SJCRH30 (cell line): ENCODE results near the gene DNAAF9. TPM values are rescaled to one million over a fixed set of nuclear protein-coding genes. Genes with fewer than 3 reads are reported as not detected.

Source experiments
- DNase-seq, 2 experiments: peaks; one replicate each; pipeline ENCODE4 v3.0.0-alpha.2; 2015 to 2020
- H3K27ac ChIP-seq: fragments of 250-450 bp; sonication (Bioruptor Pico); 2 replicates; pipeline ENCODE4 v1.5.1; 2020; ENCODE audit warnings: mild to moderate bottlenecking, moderate library complexity
- H3K27me3 ChIP-seq: fragments of 250-450 bp; sonication (Bioruptor Pico); 2 replicates; pipeline ENCODE4 v1.5.1; 2020; ENCODE audit warnings: mild to moderate bottlenecking, moderate library complexity
- H3K36me3 ChIP-seq: fragments of 250-450 bp; sonication (Bioruptor Pico); 2 replicates; pipeline ENCODE4 v1.5.1; 2020; ENCODE audit warnings: mild to moderate bottlenecking, moderate library complexity
- H3K4me1 ChIP-seq: fragments of 250-450 bp; sonication (Bioruptor Pico); 2 replicates; pipeline ENCODE4 v1.5.1; 2020; ENCODE audit warnings: mild to moderate bottlenecking, moderate library complexity
- H3K4me3 ChIP-seq: fragments of 250-450 bp; sonication (Bioruptor Pico); 2 replicates; pipeline ENCODE4 v1.5.1; 2020; ENCODE audit warnings: mild to moderate bottlenecking, moderate library complexity
- H3K9me3 ChIP-seq: fragments of 250-450 bp; sonication (Bioruptor Pico); replicated peaks from 2 replicates; pipeline ENCODE4 v1.5.1; 2020; ENCODE audit warnings: mild to moderate bottlenecking, moderate library complexity
- total RNA-seq: library from RNA; depleted of rRNA; stranded (reverse); fragments of >200 nt; shearing (Covaris generic); gene quantifications from 2 replicates; pipeline ENCODE4 v1.2.3, GENCODE V29; 2014; rRNA removed

DNAAF9 gene
- total RNA-seq, 1 experiment from 2014 or later = 11.0 TPM

DNA sequence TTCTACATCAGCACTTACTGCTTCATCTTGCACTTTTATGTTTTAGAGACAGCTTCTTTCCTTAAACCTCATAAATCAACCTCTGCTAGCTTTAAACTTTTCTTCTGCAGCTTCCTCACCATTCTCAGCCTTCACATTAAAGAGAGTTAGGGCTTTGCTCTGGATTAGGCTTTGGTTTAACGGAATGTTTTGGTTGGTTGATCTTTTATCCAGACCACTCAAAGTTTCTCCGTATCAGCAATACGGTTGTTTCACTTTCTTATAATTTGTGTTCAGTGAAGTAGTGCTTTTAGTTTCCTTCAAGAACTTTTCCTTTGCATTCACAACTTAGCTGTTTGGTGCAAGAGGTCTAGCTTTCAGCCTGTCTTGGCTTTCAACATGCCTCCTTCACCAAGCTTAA, 40.4 kb downstream of the DNAAF9 start:
- no peaks in the 10 kb centered on the region for H3K4me1 ChIP-seq
- H3K27ac ChIP-seq = no peak overlapping the region
- peaks cover 23% of the 10 kb centered on the region for H3K36me3 ChIP-seq
- no peaks in the 10 kb centered on the region for H3K9me3 ChIP-seq
- no peaks in the 10 kb centered on the region for H3K27me3 ChIP-seq
- no peak overlapping the region for H3K4me3 ChIP-seq
- no peak for DNase-seq

DNA sequence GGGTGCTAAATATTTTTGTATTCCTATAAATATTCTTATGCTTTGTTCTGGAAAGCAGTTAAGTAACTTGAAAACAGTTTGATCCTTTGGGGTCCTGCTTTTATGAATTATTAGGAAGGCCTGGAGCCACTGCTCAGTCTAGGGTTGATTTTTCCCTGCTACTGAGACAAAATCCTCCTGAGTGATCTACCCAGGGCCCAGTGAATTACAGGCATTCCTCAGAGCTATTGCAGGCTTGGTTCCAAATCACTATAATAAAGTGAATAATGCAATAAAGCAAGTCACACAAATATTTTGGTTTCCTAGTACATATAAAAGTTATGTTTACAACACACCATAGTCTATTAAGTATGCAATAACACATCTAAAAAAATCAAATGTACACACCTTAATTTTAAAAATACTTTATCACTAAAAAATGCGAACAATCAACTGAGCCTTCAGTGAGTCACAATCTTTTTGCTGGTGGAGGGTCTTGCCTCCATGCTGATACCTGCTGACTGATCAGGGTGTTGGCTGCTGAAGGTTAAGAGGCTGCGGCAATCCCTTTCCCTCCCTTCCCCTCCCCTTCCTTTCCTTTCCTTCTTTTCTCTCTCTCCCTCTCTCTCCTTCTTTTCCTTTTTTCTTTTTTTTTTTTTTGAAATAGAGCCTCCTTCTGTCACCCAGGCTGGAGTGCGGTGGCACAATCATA, 43.0 kb downstream of the DNAAF9 start:
- H3K9me3 ChIP-seq = no peaks in the 10 kb centered on the region
- no peak for DNase-seq

DNA sequence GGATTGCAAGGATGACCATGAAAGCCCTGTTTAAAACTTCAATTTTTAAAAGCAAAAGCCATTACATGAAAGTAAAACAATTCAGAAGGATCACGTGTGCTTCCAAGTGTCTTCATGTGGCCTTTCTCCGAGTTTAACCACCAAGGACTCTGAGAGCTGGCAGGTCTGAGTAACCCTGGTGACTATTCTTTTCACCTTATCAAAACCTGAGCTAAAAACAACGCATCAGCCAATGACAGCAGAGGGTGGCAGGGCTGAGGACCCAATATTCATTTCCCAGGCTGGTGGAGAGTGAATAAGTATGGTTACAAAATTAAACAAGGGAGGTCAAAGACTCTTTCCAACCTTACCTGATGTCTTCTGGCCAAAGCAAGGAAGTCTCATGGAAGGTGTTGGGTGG, 46.7 kb downstream of the DNAAF9 start:
- no peak for DNase-seq
- Histone ChIP-seq H3K36me3 (peaks cover 3% of the 10 kb centered on the region; the same call in 1 of the 2 replicates), H3K4me1 (no peaks in the 10 kb centered on the region), H3K9me3 (no peaks in the 10 kb centered on the region), H3K27me3 (no peaks in the 10 kb centered on the region), H3K27ac (no peak overlapping the region), H3K4me3 (no peak overlapping the region)

More for the DNA sequence above, 43.0 kb downstream of the DNAAF9 start:
- Histone ChIP-seq H3K27ac (no peak overlapping the region), H3K27me3 (no peaks in the 10 kb centered on the region), H3K36me3 (peaks cover 11% of the 10 kb centered on the region; the same call in 1 of the 2 replicates), H3K4me1 (no peaks in the 10 kb centered on the region), H3K4me3 (no peak overlapping the region)

DNA sequence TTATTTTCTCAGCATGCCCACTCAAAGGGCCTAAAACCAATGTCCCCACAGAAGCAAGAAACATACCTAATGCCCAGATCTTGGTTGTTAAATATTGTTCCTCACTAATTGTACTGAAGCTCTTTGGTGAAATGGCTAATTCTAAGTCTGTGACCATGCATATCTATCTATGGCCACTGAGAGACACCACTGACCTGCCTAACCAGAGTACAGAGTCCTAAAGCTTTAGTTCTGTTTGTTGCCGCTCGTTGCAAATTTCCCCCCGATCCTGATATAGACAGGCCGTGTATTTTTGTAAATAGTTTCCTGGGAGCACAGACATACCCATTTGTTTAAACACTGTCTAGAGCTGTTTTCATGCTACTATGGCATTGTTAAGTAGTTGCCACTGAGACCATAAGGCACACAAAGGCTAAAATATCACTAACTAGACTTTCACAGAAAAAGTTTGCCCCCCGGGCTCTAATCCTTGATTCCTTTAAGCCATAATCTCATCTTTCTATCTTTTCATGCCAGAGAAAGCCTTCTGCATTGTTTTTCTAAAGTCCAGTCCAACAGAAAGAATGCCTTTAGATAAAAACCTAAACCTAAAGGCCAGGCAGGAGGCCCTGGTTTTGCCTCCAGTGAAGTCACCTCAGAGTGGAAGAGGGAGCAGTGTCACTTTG, 48.7 kb downstream of the DNAAF9 start:
- H3K36me3 ChIP-seq = no peaks in the 10 kb centered on the region; the same call in 1 of the 2 replicates
- H3K4me3 ChIP-seq = no peak overlapping the region
- H3K27me3 ChIP-seq = no peaks in the 10 kb centered on the region
- H3K27ac ChIP-seq = no peak overlapping the region
- H3K9me3 ChIP-seq = no peaks in the 10 kb centered on the region
- no peak for DNase-seq
- no peaks in the 10 kb centered on the region for H3K4me1 ChIP-seq

Other genes with a start within 250 kb of the DNAAF9 start
- 20.2 and 21.0 TPM in 2 replicates for gene FASTKD5, start 247.8 kb downstream of the DNAAF9 start, total RNA-seq
- gene UBOX5, start 247.8 kb downstream of the DNAAF9 start, total RNA-seq = 5.2 and 5.8 TPM in 2 replicates
- gene LZTS3, start 234.1 kb downstream of the DNAAF9 start, total RNA-seq = 3.2 and 3.4 TPM in 2 replicates
- 15.5 and 16.4 TPM in 2 replicates for gene DDRGK1, start 203.0 kb downstream of the DNAAF9 start, total RNA-seq
- 46.4 and 46.5 TPM in 2 replicates for gene ITPA, start 198.2 kb downstream of the DNAAF9 start, total RNA-seq
- 12.1 and 16.4 TPM in 2 replicates for gene SLC4A11, start 168.5 kb downstream of the DNAAF9 start, total RNA-seq
- gene ATRN, start 63.3 kb upstream of the DNAAF9 start, total RNA-seq = 27.0 and 27.9 TPM in 2 replicates